Skeletal muscle tissue (tissue), 4 donors: ENCODE data around the gene TUBGCP5. TPM values are rescaled to one million over a fixed set of nuclear protein-coding genes. Genes with fewer than 3 reads are reported as not detected.

Experiments
- H3K27ac ChIP-seq: one replicate; pipeline ENCODE4 v1.7.0; 2013; ENCODE audit warnings: mild to moderate bottlenecking, low read depth, low read length, inconsistent platforms
- H3K27me3 ChIP-seq, 3 donors: one replicate each; pipeline ENCODE4 v1.7.0; 2013; ENCODE audit warnings: low read length in 3 of 3; ENCODE audit not compliant: control insufficient read depth in 3 of 3, insufficient read depth in 3 of 3
- H3K36me3 ChIP-seq, 3 donors: one replicate each; pipeline ENCODE4 v1.7.0; 2013; ENCODE audit warnings: low read length in 3 of 3; ENCODE audit not compliant: control insufficient read depth in 3 of 3, insufficient read depth in 3 of 3
- H3K4me1 ChIP-seq, 3 donors: one replicate each; pipeline ENCODE4 v1.7.0; 2013; ENCODE audit warnings: low read length in 3 of 3, mild to moderate bottlenecking in 3 of 3; ENCODE audit not compliant: control insufficient read depth in 3 of 3, insufficient read depth in 3 of 3
- H3K4me3 ChIP-seq, 3 donors: one replicate each; pipeline ENCODE4 v1.7.0; 2013; ENCODE audit warnings: low read length in 3 of 3
- H3K9ac ChIP-seq, 3 donors: one replicate each; pipeline ENCODE4 v1.7.0; 2013; ENCODE audit warnings: low read length in 3 of 3, mild to moderate bottlenecking in 3 of 3, moderate library complexity in 2 of 3, low read depth in 1 of 3
- H3K9me3 ChIP-seq, 3 donors: one replicate each; pipeline ENCODE4 v1.7.0; 2013; ENCODE audit warnings: low read length in 3 of 3; ENCODE audit not compliant: control insufficient read depth in 3 of 3
- total RNA-seq: library from RNA; depleted of rRNA; stranded (reverse); fragments of >200 nt; gene quantifications from one replicate; pipeline ENCODE4 v1.2.3, GENCODE V29; 2014
- donor health status: Osteomylitis.

Gene TUBGCP5
- total RNA-seq, 1 donor from 2014 or later = 24.5 TPM

GRCh38 chr15:22956257-22956977, 83.0 kb downstream of the TUBGCP5 start:
- Histone ChIP-seq H3K27me3 (no peaks in the 10 kb centered on the region), H3K9me3 (no peaks in the 10 kb centered on the region), H3K9ac (no peak overlapping the region), H3K4me1 (peaks cover 41 to 51% (median 48%) of the 10 kb centered on the region in 3 donors), H3K27ac (no peak overlapping the region), H3K4me3 (no peak overlapping the region), H3K36me3 (no peaks in the 10 kb centered on the region)

GRCh38 chr15:22955544-22956119, 83.7 kb downstream of the TUBGCP5 start:
- peak overlapping the region in 2 of 3 donors; percentile 1 to 16 for H3K9ac ChIP-seq
- H3K27ac ChIP-seq = no peak overlapping the region
- peaks cover 35 to 52% (median 42%) of the 10 kb centered on the region in 3 donors for H3K4me1 ChIP-seq
- H3K4me3 ChIP-seq = no peak overlapping the region
- no peaks in the 10 kb centered on the region for H3K27me3 ChIP-seq
- no peaks in the 10 kb centered on the region for H3K9me3 ChIP-seq
- no peaks in the 10 kb centered on the region for H3K36me3 ChIP-seq

DNA sequence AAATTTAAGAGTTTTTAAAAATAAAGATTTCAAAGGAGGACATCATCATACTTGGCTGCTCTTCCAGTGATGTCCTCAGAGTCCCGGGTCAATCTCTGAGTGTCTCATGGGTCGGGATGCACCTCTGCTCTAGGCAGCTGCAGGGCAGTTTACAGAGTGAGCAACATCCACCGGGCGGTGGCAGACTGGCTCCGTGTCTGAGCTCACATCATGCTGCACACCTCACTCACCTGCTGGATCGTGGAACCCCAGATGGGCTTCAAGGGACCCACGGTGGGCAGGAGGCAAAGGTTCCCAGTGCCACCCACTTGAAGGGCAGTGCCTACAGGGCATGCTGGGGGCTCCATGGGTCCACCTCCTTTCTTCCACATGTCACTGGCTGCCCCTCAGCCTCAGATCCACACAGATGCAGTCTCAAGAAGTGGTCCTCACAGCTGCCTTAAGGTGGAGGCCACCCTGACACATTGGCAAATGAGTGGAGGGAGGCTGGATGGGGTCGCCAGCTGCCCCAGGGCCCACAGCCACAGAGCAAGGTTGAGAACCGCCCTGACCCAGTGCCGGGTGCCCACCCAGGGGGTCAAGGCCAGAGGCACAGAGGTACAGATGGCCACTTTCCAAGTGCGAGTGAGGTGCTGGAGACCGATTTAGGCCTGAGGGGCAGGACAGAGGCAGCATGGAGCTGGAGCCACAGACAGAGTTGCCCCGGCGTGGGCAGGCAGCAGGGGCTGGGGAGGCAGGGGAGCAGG, 84.4 kb downstream of the TUBGCP5 start:
- Histone ChIP-seq H3K9me3 (no peaks in the 10 kb centered on the region), H3K4me1 (peaks cover 32 to 49% (median 36%) of the 10 kb centered on the region in 3 donors), H3K9ac (peak overlapping the region in 2 of 3 donors; percentile 1 to 16), H3K27me3 (no peaks in the 10 kb centered on the region), H3K4me3 (no peak overlapping the region), H3K36me3 (no peaks in the 10 kb centered on the region), H3K27ac (no peak overlapping the region)

- H3K4me3 ChIP-seq = no peak overlapping the region
- no peaks in the 10 kb centered on the region for H3K27me3 ChIP-seq
- H3K27ac ChIP-seq = no peak overlapping the region
- no peaks in the 10 kb centered on the region for H3K9me3 ChIP-seq
- H3K36me3 ChIP-seq = no peaks in the 10 kb centered on the region
- H3K4me1 ChIP-seq = peaks cover 26 to 47% (median 30%) of the 10 kb centered on the region in 3 donors
- H3K9ac ChIP-seq = no peak overlapping the region
Measured at GRCh38 chr15:22954326-22954725, 85.0 kb downstream of the TUBGCP5 start.

GRCh38 chr15:22952796-22953579, 86.4 kb downstream of the TUBGCP5 start:
- H3K4me1 ChIP-seq = peaks cover 29 to 55% (median 37%) of the 10 kb centered on the region in 3 donors
- H3K27ac ChIP-seq = no peak overlapping the region

DNA sequence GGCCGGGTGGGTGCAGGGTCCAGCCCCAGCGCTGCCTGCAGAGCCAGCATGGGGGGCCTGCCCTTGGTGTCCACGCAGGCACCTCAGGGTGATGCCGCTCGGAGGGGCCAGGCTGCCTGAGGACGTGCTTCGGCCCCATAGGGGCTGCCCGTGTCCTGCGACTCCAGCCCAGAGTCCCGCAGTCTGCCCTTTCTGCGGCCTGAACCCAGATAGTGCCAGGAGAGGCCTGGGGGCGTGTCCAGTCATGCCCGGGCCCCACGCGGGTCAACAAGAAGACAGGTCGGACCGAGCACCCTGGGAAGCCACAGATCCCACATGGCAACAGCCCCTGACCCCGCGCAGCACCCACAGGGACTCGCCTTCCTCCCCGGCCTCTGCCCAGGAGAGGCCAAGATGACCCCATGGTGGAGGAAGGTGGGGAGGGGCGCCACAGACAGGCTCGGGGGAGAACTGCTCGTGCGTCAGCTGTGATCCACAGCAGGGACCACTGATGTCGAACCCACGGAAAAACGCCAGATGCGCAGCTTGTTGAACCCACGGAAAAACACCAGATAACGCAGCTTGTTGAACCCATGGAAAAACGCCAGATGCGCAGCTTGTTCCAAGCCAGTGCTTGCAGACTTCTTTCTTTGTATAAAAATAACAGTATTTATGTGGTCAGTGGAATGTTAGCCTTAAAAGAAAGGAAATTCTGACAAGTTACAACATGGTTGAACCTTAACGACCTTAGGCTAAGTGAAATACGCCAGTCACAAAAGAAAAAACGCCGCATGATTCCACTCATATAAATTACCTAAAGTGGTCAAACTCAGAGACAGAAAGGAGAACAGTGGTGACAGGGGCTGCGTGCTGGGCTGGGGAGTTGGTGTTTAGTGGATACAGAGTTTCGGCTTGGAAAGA, 87.7 kb downstream of the TUBGCP5 start:
- H3K36me3 ChIP-seq = peaks cover 0 to 2% (median 0%) of the 10 kb centered on the region in 3 donors
- H3K27ac ChIP-seq = peak overlapping the region; percentile 36
- no peaks in the 10 kb centered on the region for H3K9me3 ChIP-seq
- H3K4me1 ChIP-seq = peaks cover 33 to 56% (median 40%) of the 10 kb centered on the region in 3 donors
- no peaks in the 10 kb centered on the region for H3K27me3 ChIP-seq
- no peak overlapping the region for H3K4me3 ChIP-seq
- H3K9ac ChIP-seq = no peak overlapping the region

More at GRCh38 chr15:22952796-22953579, 86.4 kb downstream of the TUBGCP5 start:
- H3K36me3 ChIP-seq = no peaks in the 10 kb centered on the region
- peak overlapping the region in 1 of 3 donors; percentile 20 for H3K9ac ChIP-seq
- no peaks in the 10 kb centered on the region for H3K27me3 ChIP-seq
- no peak overlapping the region for H3K4me3 ChIP-seq
- H3K9me3 ChIP-seq = no peaks in the 10 kb centered on the region

DNA sequence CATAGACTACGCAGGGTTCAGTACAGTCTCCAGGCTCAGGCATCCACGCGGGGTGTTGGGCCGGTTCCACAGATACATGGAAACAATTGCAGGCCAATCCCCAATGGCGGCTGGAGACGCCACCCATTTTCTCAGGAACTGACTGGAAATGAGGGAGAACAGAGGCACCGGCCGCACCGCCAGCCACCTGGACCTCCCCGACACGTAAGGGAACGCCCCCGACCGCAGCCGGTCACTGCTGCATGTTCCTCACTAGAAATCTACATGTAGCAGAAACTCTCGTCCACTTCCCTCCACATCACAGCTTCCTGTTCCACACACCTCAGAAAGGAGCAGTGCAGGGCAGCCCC, 88.4 kb downstream of the TUBGCP5 start:
- Histone ChIP-seq H3K4me1 (peaks cover 27 to 52% (median 35%) of the 10 kb centered on the region in 3 donors), H3K27me3 (no peaks in the 10 kb centered on the region), H3K36me3 (peaks cover 0 to 2% (median 0%) of the 10 kb centered on the region in 3 donors), H3K4me3 (peak overlapping the region in 1 of 3 donors; percentile 35), H3K9me3 (no peaks in the 10 kb centered on the region), H3K27ac (peak overlapping the region; percentile 36), H3K9ac (no peak overlapping the region)

DNA sequence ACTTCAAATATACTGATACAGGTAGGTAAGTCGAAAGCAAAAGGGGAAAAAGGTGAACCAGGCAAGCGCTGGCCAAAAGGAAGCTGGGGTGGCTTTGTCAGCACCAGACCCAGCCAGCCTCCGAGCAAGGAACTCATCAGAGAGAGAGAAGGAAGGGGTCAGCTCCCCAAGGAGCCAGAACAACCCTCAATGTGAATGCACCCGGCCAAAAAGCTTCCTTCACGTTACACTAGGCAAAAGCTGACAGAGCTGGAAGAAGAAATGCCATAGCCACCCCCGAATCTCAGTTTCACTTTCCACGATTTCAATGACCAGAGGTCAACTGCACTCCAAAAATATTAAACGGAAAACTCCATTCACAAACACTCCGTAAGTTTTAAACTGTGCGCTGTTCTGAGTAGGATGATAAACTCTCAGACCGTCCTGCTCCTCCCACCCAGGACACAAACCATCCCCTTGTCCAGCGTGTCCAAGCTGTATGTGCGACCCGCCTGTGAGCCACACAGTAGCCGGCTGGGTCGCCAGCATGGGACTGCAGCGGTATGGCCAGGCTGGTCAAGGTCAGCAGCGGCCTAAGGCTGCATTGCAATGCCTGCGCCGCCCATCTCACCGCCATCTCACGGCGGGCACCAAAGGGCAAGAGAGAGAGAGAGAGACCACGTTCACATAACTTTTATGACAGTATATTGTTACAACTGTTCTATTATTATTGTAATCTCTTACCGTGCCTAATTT, 88.9 kb downstream of the TUBGCP5 start:
- Histone ChIP-seq H3K4me1 (peaks cover 22 to 48% (median 30%) of the 10 kb centered on the region in 3 donors), H3K36me3 (peaks cover 0 to 2% (median 0%) of the 10 kb centered on the region in 3 donors), H3K27ac (no peak overlapping the region), H3K4me3 (peak overlapping the region in 1 of 3 donors; percentile 35), H3K27me3 (no peaks in the 10 kb centered on the region), H3K9ac (peak overlapping the region in 1 of 3 donors; percentile 7), H3K9me3 (no peaks in the 10 kb centered on the region)
